Measurements from ENCODE around the gene AGAP1.

AGAP1 gene

DNA sequence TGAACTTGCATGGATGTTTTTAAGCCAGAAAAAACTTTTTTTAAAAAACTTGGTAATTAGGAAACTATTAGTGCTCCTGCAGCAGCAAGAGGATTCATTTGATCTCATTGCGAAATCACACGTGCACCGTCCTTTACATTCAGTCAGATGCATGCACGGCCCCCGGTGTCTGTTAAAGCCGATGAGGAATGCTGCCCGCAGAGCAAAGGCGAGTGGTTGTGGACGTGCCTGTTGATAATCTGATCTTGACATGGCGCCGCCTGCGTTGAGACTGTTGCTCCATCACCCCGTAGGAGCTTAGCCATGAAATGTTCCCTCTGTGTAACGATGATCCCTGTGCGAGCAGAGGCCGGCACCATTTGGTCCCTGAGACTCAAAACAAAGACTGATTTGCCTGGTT lies 374.4 kb downstream of the AGAP1 start:
- H3K4me3 ChIP-seq (replicated peaks in 1 of 2; ENCODE audit: low read depth in 2 of 2, low read length in 2 of 2) = no peak overlapping the region
- peak; percentile 20 to 63 for DNase-seq (ENCODE audit: low read depth in 2 of 2)
- TF ChIP-seq CTCF (IDR thresholded peaks at IDR 0.05; ENCODE audit: low read depth, low read length) = no peak

GRCh38 chr2:235868645-235869044 lies 374.8 kb downstream of the AGAP1 start:
- H3K4me3 ChIP-seq (replicated peaks in 1 of 2; ENCODE audit: low read depth in 2 of 2, low read length in 2 of 2) = no peak overlapping the region
- peak; percentile 35 to 41 for DNase-seq (ENCODE audit: low read depth in 2 of 2)
- no peak for TF ChIP-seq CTCF (IDR thresholded peaks at IDR 0.05; ENCODE audit: low read depth, low read length)

DNA sequence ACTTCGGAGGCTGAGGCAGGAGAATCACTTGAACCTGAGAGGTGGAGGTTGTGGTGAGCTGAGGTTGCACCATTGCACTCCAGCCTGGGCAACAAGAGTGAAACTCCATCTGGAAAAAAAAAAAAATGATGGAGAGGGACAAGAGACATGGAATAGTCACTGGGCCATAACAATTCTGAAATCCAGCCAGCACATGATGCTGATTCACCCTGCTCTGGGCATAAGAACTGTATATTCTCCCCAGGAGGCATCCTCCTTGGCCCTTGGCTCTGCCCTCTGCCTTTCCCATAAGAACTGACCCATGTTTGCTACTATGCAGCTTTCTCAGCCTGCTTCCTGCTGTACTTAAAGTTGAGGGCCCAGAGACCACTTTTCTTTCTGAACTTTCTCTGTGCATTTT lies 376.7 kb downstream of the AGAP1 start:
- no peak for DNase-seq (ENCODE audit: low read depth in 2 of 2)
- no peak for TF ChIP-seq CTCF (IDR thresholded peaks at IDR 0.05; ENCODE audit: low read depth, low read length)
- no peak overlapping the region for H3K4me3 ChIP-seq (replicated peaks in 1 of 2; ENCODE audit: low read depth in 2 of 2, low read length in 2 of 2)

GRCh38 chr2:235876099-235876679 lies 382.3 kb downstream of the AGAP1 start:
- TF ChIP-seq CTCF (IDR thresholded peaks at IDR 0.05; ENCODE audit: low read depth, low read length) = no peak
- no peak overlapping the region for H3K4me3 ChIP-seq (replicated peaks in 1 of 2; ENCODE audit: low read depth in 2 of 2, low read length in 2 of 2)
- no peak for DNase-seq (ENCODE audit: low read depth in 2 of 2)

GRCh38 chr2:235877275-235877802 lies 383.5 kb downstream of the AGAP1 start:
- H3K4me3 ChIP-seq (replicated peaks in 1 of 2; ENCODE audit: low read depth in 2 of 2, low read length in 2 of 2) = no peak overlapping the region
- DNase-seq (ENCODE audit: low read depth in 2 of 2) = no peak
- TF ChIP-seq CTCF (IDR thresholded peaks at IDR 0.05; ENCODE audit: low read depth, low read length) = no peak

DNA sequence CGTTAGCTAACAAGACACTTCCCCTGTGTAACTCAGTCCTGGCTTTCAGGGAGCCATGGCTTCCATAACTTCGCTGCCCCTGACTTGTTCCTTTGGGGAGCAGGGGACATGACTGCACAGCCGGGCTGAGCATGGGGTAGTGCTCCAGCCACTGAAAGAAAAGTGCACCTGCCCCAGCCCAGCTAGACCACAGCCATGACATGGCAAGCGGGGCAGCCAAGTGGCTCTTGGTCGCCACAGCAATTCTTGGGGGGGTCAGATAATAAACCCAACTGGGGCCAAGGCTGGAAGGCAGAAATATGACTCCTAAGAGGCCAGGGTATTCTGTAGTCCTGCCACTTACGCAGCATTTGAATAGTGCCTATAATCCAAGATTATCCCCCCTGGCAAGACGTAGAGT lies 385.3 kb downstream of the AGAP1 start:
- no peak for TF ChIP-seq CTCF (IDR thresholded peaks at IDR 0.05; ENCODE audit: low read depth, low read length)
- no peak for DNase-seq (ENCODE audit: low read depth in 2 of 2)
- H3K4me3 ChIP-seq (replicated peaks in 1 of 2; ENCODE audit: low read depth in 2 of 2, low read length in 2 of 2) = no peak overlapping the region

- peak in 1 of 2 donors; percentile 9 for DNase-seq (ENCODE audit: low read depth in 2 of 2)
- no peak for TF ChIP-seq CTCF (IDR thresholded peaks at IDR 0.05; ENCODE audit: low read depth, low read length)
Measured at GRCh38 chr2:235883675-235884074, 389.8 kb downstream of the AGAP1 start.

More at GRCh38 chr2:235883675-235884074, 389.8 kb downstream of the AGAP1 start:
- no peak overlapping the region for H3K4me3 ChIP-seq (replicated peaks in 1 of 2; ENCODE audit: low read depth in 2 of 2, low read length in 2 of 2)

All from cardiac fibroblast (primary cell).